ENCODE data around the gene SPATS2L.

SPATS2L gene

GRCh38 chr2:200297100-200297499 lies 9.4 kb upstream of the SPATS2L start:
- DNase-seq (ENCODE audit: low read depth), result no peak

GRCh38 chr2:200297989-200298388 lies 8.5 kb upstream of the SPATS2L start:
- DNase-seq (ENCODE audit: low read depth), result peak; percentile 79

GRCh38 chr2:200298816-200299215 lies 7.7 kb upstream of the SPATS2L start:
- DNase-seq (ENCODE audit: low read depth), result no peak

GRCh38 chr2:200300065-200300464 lies 6.4 kb upstream of the SPATS2L start:
- DNase-seq (ENCODE audit: low read depth), result peak; percentile 12

- peak; percentile 91 for DNase-seq (ENCODE audit: low read depth)
These were observed 5.7 kb upstream of the SPATS2L start for GRCh38 chr2:200300638-200301314.

GRCh38 chr2:200301953-200302858 lies 4.3 kb upstream of the SPATS2L start:
- DNase-seq (ENCODE audit: low read depth), result peak; percentile 13

- DNase-seq (ENCODE audit: low read depth), result peak; percentile 80
These were observed 3.4 kb upstream of the SPATS2L start for GRCh38 chr2:200302940-200303727.

- DNase-seq (ENCODE audit: low read depth), result peak; percentile 63
These were observed 697 bp upstream of the SPATS2L start for GRCh38 chr2:200305797-200306195.

- DNase-seq (ENCODE audit: low read depth), result peak; percentile 37
These were observed 634 bp downstream of the SPATS2L start for GRCh38 chr2:200306931-200307723.

- DNase-seq (ENCODE audit: low read depth), result peak; percentile 71
These were observed 1.4 kb downstream of the SPATS2L start for GRCh38 chr2:200307724-200308545.

- DNase-seq (ENCODE audit: low read depth), result peak; percentile 36
These were observed 2.2 kb downstream of the SPATS2L start for GRCh38 chr2:200308546-200309295.

- DNase-seq (ENCODE audit: low read depth), result no peak
These were observed 3.0 kb downstream of the SPATS2L start for GRCh38 chr2:200309296-200310049.

- peak; percentile 84 for DNase-seq (ENCODE audit: low read depth)
These were observed 4.1 kb downstream of the SPATS2L start for GRCh38 chr2:200310545-200310971.

- DNase-seq (ENCODE audit: low read depth), result no peak
These were observed 4.6 kb downstream of the SPATS2L start for GRCh38 chr2:200311139-200311538.

- peak; percentile 45 for DNase-seq (ENCODE audit: low read depth)
These were observed 8.6 kb downstream of the SPATS2L start for GRCh38 chr2:200314976-200315567.

- no peak for DNase-seq (ENCODE audit: low read depth)
These were observed 11.5 kb downstream of the SPATS2L start for GRCh38 chr2:200317975-200318374.

GRCh38 chr2:200318940-200319435 lies 12.5 kb downstream of the SPATS2L start:
- no peak for DNase-seq (ENCODE audit: low read depth)

- DNase-seq (ENCODE audit: low read depth), result peak; percentile 87
These were observed 13.2 kb downstream of the SPATS2L start for GRCh38 chr2:200319548-200320337.

Data from iris pigment epithelial cell (primary cell).